Mucosa of descending colon (tissue), 3 donors: ENCODE results near the gene ATP2C2. TPM values are rescaled to one million over a fixed set of nuclear protein-coding genes. Genes with fewer than 3 reads are reported as not detected.

Experiments used
- ATAC-seq: fragments of 200-7000 bp; cut with Tn5 transposase; one replicate; pipeline ENCODE4 v1.9.1; 2020; ENCODE audit warnings: mild to moderate bottlenecking, moderate library complexity
- DNase-seq, 3 donors: peaks; one replicate each; pipeline ENCODE4 v3.0.0-alpha.2; 2020
- H3K36me3 ChIP-seq: fragments of 200-600 bp; one replicate; pipeline ENCODE4 v1.8.0; 2021; ENCODE audit warnings: low read depth, mild to moderate bottlenecking
- H3K4me1 ChIP-seq: fragments of 200-600 bp; one replicate; pipeline ENCODE4 v1.8.0; 2021; ENCODE audit warnings: low read depth, mild to moderate bottlenecking
- H3K4me3 ChIP-seq: fragments of 200-600 bp; one replicate; pipeline ENCODE4 v1.8.0; 2021; ENCODE audit warnings: mild to moderate bottlenecking
- H3K9me3 ChIP-seq: fragments of 200-600 bp; one replicate; pipeline ENCODE4 v1.8.0; 2021; ENCODE audit warnings: mild to moderate bottlenecking
- intact Hi-C, 2 donors: fragments of 100-400 bp; cut with DNase I in 1 of 2; cut with micrococcal nuclease in 1 of 2; formaldehyde crosslinking; loops; one replicate each; pipeline versions ENCODE4 v1.11.0 to v1.11.1; 2022; cut with DNase I, micrococcal nuclease
- total RNA-seq, 3 donors: library from RNA; stranded (reverse); fragmentation: NEBNext Ultra II Directional in 2 of 3; extraction: Animal tissue kit (Norgen Biotek cat#: 25700) in 2 of 3; gene quantifications; one replicate each; pipeline versions ENCODE4 v1.2.1 to v1.2.4, GENCODE V29; 2021 to 2023
- TF ChIP-seq, protein P1 (sequence below): fragments of 200-600 bp; IDR thresholded peaks from one replicate; pipeline ENCODE4 v1.8.0; 2022; ENCODE audit warnings: antibody characterized with exemption, mild to moderate bottlenecking
- donor health status: DM: no; HTN: no; CAD: no; lungs with moderate emphysema.
- donor health status: DM: no; HTN: no; CAD: no.
- donor health status: DM: no; HTN: yes; CAD: no.

ATP2C2 gene
- total RNA-seq, 3 donors from 2014 or later, result 98.8 to 322 (median 159) TPM

DNA sequence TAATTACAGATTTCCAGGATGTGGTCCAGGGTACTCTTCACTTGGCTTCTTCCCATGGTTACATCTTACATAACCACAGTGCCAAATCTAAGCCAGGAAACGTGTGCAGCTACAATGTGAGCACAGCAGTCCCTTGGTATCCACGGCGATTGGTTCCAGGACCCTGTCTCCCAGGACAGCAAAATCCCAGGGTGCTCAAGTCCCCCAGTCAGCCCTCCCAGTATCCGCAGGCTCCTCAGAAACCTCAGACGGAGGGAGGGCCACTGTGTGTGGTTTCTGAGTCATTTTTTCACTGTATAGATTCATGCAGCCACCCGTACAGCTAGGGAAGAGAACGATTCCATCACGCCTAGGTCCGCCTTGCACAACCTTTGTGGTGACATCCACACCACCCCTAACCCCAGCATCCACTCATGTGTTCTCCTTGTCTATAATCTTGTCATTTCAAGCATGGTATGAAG, 11.1 kb upstream of the ATP2C2 start:
- H3K9me3 ChIP-seq, result no peaks in the 10 kb centered on the region
- ATAC-seq (no peak), DNase-seq (no peak)
- peaks cover 34% of the 10 kb centered on the region for H3K4me1 ChIP-seq
- TF ChIP-seq, protein P1, sequence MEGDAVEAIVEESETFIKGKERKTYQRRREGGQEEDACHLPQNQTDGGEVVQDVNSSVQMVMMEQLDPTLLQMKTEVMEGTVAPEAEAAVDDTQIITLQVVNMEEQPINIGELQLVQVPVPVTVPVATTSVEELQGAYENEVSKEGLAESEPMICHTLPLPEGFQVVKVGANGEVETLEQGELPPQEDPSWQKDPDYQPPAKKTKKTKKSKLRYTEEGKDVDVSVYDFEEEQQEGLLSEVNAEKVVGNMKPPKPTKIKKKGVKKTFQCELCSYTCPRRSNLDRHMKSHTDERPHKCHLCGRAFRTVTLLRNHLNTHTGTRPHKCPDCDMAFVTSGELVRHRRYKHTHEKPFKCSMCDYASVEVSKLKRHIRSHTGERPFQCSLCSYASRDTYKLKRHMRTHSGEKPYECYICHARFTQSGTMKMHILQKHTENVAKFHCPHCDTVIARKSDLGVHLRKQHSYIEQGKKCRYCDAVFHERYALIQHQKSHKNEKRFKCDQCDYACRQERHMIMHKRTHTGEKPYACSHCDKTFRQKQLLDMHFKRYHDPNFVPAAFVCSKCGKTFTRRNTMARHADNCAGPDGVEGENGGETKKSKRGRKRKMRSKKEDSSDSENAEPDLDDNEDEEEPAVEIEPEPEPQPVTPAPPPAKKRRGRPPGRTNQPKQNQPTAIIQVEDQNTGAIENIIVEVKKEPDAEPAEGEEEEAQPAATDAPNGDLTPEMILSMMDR, result no peak
- intact Hi-C loops, result no loop called here
- no peak overlapping the region for H3K4me3 ChIP-seq
- H3K36me3 ChIP-seq, result no peaks in the 10 kb centered on the region

DNA sequence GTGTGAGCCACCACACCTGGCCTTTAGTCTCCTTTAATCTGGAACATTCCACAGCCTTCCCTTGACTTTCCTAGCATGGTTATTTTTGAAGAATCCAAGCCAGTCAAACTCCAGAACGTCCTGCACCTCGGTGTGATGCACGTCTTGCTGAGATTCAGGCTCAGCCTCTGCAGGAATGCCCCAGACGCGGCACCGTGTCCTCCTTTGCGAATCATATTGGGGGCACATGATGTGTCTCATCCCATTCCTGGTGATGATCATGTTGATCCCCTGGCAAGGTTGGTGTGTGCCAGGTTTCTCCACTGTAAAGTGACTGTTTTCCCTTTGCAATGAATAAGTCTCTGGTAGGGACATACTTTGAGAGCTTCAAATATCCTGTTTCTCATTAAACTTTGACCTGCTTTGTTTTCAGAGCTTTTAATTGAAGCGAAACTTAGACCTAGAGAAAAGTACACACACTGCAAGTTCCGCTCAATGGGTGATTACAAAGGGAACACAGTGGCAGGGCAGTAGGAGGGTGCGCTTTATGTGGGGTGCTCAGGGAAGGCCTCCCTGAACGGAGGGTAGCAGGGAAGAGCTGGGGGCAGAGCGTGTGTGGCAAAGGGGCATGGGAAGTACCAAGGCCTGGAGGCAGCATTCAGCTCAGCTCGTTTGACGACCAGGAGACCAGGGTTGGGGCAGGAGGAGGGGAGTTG, 9.6 kb upstream of the ATP2C2 start:
- H3K9me3 ChIP-seq, result no peaks in the 10 kb centered on the region
- ATAC-seq (peak; percentile 75), DNase-seq (peak in 2 of 3 donors; percentile 47 to 51)
- H3K4me3 ChIP-seq, result no peak overlapping the region
- peaks cover 41% of the 10 kb centered on the region for H3K4me1 ChIP-seq
- H3K36me3 ChIP-seq, result no peaks in the 10 kb centered on the region
- TF ChIP-seq, protein P1, result no peak
- intact Hi-C loops, result no loop called here

DNA sequence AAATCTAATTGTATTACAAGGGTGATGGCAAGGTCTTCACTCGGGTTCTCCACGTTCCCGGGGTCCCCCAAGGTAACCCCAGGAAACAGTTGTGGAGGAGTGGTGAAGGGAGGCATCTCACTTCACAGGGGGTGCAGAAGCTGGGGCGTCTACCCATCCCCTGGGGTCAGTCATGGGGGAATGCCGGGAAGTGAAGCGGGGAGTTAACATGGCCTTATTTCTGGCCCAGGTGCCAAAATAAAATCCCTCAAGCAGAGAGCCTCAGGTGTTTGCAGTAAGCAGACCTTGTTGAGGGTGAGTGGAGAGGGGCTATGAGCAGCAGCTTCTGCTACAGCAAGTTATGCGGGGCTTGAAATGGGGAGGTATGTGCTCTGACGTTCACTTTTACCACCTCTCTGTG, 9.0 kb upstream of the ATP2C2 start:
- peaks cover 44% of the 10 kb centered on the region for H3K4me1 ChIP-seq

DNA sequence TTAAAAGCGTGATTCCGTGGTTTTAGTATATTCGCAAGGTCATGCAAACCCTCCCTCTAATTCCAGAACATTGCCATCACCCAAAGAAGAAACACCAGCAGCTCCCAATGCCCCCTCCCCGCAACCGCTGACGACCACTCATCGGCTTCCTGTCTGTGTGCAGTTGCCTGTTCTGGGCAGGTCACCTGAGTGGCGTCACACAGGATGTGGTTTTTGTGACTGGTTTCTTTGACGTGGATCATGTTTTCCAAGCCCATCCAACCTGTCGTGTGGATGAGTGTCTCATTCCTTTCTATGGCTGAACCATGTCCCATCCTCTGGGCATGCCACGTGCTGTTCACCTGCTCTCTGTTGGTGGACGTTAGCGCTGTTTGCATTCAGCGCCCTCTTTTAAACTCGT, 8.2 kb upstream of the ATP2C2 start:
- H3K36me3 ChIP-seq, result no peaks in the 10 kb centered on the region
- TF ChIP-seq, protein P1, result no peak
- no peak overlapping the region for H3K4me3 ChIP-seq
- intact Hi-C loops, result no loop called here
- DNase-seq (peak in 1 of 3 donors; percentile 44), ATAC-seq (no peak)
- H3K9me3 ChIP-seq, result no peaks in the 10 kb centered on the region
- peaks cover 44% of the 10 kb centered on the region for H3K4me1 ChIP-seq

More for the DNA sequence above, 9.0 kb upstream of the ATP2C2 start:
- TF ChIP-seq, protein P1, result no peak
- Histone ChIP-seq H3K9me3 (no peaks in the 10 kb centered on the region), H3K36me3 (no peaks in the 10 kb centered on the region), H3K4me3 (no peak overlapping the region)
- ATAC-seq, result no peak
- no peak for DNase-seq
- intact Hi-C loops, result no loop called here

DNA sequence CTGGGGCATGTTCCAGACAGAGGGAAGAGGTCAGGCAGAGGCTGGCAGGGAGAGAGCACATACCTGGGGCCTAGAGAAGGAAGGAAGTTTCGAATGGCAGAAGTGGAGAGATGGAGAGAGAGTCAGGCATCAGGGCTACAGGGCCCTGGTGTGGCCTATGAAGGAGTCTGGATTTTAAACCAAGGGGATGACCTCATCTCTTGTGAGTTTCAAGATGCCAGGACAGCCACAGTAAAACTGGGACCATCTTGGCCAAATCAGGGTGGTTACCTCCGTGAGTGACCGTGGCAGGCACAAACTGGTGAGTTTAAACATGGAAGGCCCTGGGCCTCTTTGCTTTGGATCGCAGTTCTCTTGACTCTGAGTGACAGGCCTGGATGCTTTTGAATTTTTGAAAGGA, 7.6 kb upstream of the ATP2C2 start:
- Histone ChIP-seq H3K36me3 (no peaks in the 10 kb centered on the region), H3K4me3 (no peak overlapping the region), H3K9me3 (no peaks in the 10 kb centered on the region), H3K4me1 (peaks cover 44% of the 10 kb centered on the region)
- ATAC-seq, result no peak
- peak in 1 of 3 donors; percentile 1 for DNase-seq
- intact Hi-C loops, result no loop called here
- TF ChIP-seq, protein P1, result no peak
